Measurements from ENCODE around the gene IL36A. TPM values are rescaled to one million over a fixed set of nuclear protein-coding genes. Genes with fewer than 3 reads are reported as not detected.

The IL36A gene
- total RNA-seq, 2 experiments from 2014 or later, result not detected

DNA sequence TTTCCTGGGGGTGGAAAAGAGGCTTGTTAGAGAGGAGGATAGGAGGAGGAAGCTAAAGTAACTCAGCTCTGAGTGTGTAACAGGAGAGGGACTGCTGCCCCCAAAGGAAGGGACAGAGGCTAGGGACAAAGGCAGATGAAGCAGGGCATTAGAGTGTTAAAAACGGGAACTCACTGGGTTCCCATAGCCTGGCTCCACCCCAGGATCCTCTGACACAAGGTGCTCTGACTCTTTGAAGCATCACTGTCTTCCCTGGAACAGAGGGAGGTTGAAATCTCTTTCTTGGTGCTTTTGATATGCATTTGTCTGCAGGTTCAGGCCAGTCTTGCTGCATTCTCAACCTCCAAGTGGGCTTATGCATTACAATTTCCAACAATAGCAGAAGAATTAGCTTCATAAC lies 22.9 kb downstream of the IL36A start:
- no peak overlapping the region for H2AFZ ChIP-seq (ENCODE audit: low read length)
- ChIA-PET POLR2A (no interaction called here), CTCF (ENCODE audit: unreplicated experiment) (no interaction called here)

GRCh38 chr2:113032737-113033136 lies 27.5 kb downstream of the IL36A start:
- H3K9me2 ChIP-seq (ENCODE audit: insufficient read depth, low read length), result no peaks in the 10 kb centered on the region
- CTCF ChIA-PET (ENCODE audit: unreplicated experiment), result interaction anchor here (0.6 kb wide), 1 partner anchor 1113 kb away, joined by 3 read pairs; no protein-coding TSS in a partner anchor
- TF ChIP-seq EZH2phosphoT487 (IDR thresholded peaks at IDR 0.05; ENCODE audit: borderline replicate concordance, low read depth, low read length), result no peak
- no peak for TF ChIP-seq CTCF (conservative IDR thresholded peaks at IDR 0.05; ENCODE audit: low read length)

More for the DNA sequence above, 22.9 kb downstream of the IL36A start:
- Histone ChIP-seq H3K36me3 (ENCODE audit: insufficient read depth, low read length) (no peaks in the 10 kb centered on the region), H3K9me2 (ENCODE audit: insufficient read depth, low read length) (no peaks in the 10 kb centered on the region), H3K4me3 (ENCODE audit: low read depth, low read length, poor library complexity, severe bottlenecking) (no peak overlapping the region), H3K9me3 (ENCODE audit: low read length) (no peaks in the 10 kb centered on the region), H3K79me2 (ENCODE audit: insufficient read depth, low read depth, low read length) (no peaks in the 10 kb centered on the region), H3K27ac (ENCODE audit: low read depth, low read length, poor library complexity, severe bottlenecking) (no peak overlapping the region), H3K4me2 (ENCODE audit: low read length) (no peak overlapping the region), H3K4me1 (ENCODE audit: insufficient read depth, low read length, poor library complexity, severe bottlenecking) (no peaks in the 10 kb centered on the region), H4K20me1 (ENCODE audit: insufficient read depth, low read length) (no peaks in the 10 kb centered on the region)
- no peak for TF ChIP-seq CTCF (conservative IDR thresholded peaks at IDR 0.05; ENCODE audit: low read length)
- no peak for TF ChIP-seq EZH2phosphoT487 (IDR thresholded peaks at IDR 0.05; ENCODE audit: borderline replicate concordance, low read depth, low read length)
- BruUV-seq (replicated peaks), result no TSS peak
- DNase-seq (ENCODE audit: low spot score), result no peak
- intact Hi-C loops (cut with micrococcal nuclease; ENCODE audit: unreplicated experiment), result no loop called here

DNA sequence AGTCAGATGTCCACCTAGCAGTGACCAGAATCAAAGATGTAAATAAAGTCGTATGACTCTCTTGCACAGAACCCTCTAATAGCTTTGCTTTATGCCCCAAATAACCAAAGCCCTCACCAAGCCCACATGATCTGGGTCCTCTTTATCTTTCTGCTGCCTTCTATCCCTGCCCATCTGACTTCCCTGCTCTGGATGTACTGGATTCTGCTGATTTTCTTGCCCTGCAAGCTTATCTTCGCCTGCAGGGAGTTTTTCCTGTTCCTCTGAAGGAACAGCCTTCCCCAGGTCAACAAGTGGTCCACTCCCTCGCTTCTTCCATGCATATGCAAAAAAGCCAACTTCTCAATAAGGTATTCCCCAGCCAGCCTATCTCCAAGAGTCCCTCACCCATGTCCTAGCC lies 28.8 kb downstream of the IL36A start:
- H3K4me1 ChIP-seq (ENCODE audit: insufficient read depth, low read length, poor library complexity, severe bottlenecking), result no peaks in the 10 kb centered on the region
- H3K36me3 ChIP-seq (ENCODE audit: insufficient read depth, low read length), result no peaks in the 10 kb centered on the region
- ChIA-PET POLR2A (no interaction called here), CTCF (ENCODE audit: unreplicated experiment) (no interaction called here)
- H3K4me3 ChIP-seq (ENCODE audit: low read depth, low read length, poor library complexity, severe bottlenecking), result no peak overlapping the region
- no peak for DNase-seq (ENCODE audit: low spot score)
- H4K20me1 ChIP-seq (ENCODE audit: insufficient read depth, low read length), result no peaks in the 10 kb centered on the region
- H3K79me2 ChIP-seq (ENCODE audit: insufficient read depth, low read depth, low read length), result no peaks in the 10 kb centered on the region
- intact Hi-C loops (cut with micrococcal nuclease; ENCODE audit: unreplicated experiment), result no loop called here
- H3K27ac ChIP-seq (ENCODE audit: low read depth, low read length, poor library complexity, severe bottlenecking), result no peak overlapping the region
- TF ChIP-seq CTCF (conservative IDR thresholded peaks at IDR 0.05; ENCODE audit: low read length) (no peak), EZH2phosphoT487 (IDR thresholded peaks at IDR 0.05; ENCODE audit: borderline replicate concordance, low read depth, low read length) (no peak)
- no peaks in the 10 kb centered on the region for H3K9me3 ChIP-seq (ENCODE audit: low read length)
- H3K4me2 ChIP-seq (ENCODE audit: low read length), result no peak overlapping the region
- H3K9me2 ChIP-seq (ENCODE audit: insufficient read depth, low read length), result no peaks in the 10 kb centered on the region
- no TSS peak for BruUV-seq (replicated peaks)
- no peak overlapping the region for H2AFZ ChIP-seq (ENCODE audit: low read length)

More at GRCh38 chr2:113032737-113033136, 27.5 kb downstream of the IL36A start:
- Histone ChIP-seq H3K27ac (ENCODE audit: low read depth, low read length, poor library complexity, severe bottlenecking) (no peak overlapping the region), H3K79me2 (ENCODE audit: insufficient read depth, low read depth, low read length) (no peaks in the 10 kb centered on the region), H3K9me3 (ENCODE audit: low read length) (no peaks in the 10 kb centered on the region), H4K20me1 (ENCODE audit: insufficient read depth, low read length) (no peaks in the 10 kb centered on the region), H3K4me1 (ENCODE audit: insufficient read depth, low read length, poor library complexity, severe bottlenecking) (no peaks in the 10 kb centered on the region), H2AFZ (ENCODE audit: low read length) (no peak overlapping the region), H3K4me2 (ENCODE audit: low read length) (no peak overlapping the region), H3K4me3 (ENCODE audit: low read depth, low read length, poor library complexity, severe bottlenecking) (no peak overlapping the region), H3K36me3 (ENCODE audit: insufficient read depth, low read length) (no peaks in the 10 kb centered on the region)
- BruUV-seq (replicated peaks), result no TSS peak
- POLR2A ChIA-PET, result no interaction called here
- intact Hi-C loops (cut with micrococcal nuclease; ENCODE audit: unreplicated experiment), result no loop called here
- no peak for DNase-seq (ENCODE audit: low spot score)
